PC-3 (cell line): ENCODE measurements around the gene ZNF337. TPM values are rescaled to one million over a fixed set of nuclear protein-coding genes. Genes with fewer than 3 reads are reported as not detected.

ENCODE experiments used
- ATAC-seq: fragments of 200-7000 bp; cut with Tn5 transposase; 2 replicates; pipeline ENCODE4 v1.9.1; 2020; ENCODE audit warnings: mild to moderate bottlenecking, moderate library complexity
- BruUV-seq: library from RNA; stranded (reverse); fragments of 400-500 nt; replicated peaks from 2 replicates; lab custom pipeline; 2021; lab: Mats Ljungman, UMichigan
- CTCF ChIA-PET: fragments of 300-600 bp; sonication (Branson Sonifier 250); formaldehyde crosslinking; loops from one replicate; lab custom pipeline; 2022; ENCODE audit warnings: antibody characterized with exemption; lab: Charles Lee
- POLR2A ChIA-PET: fragments of 300-600 bp; sonication (Branson Sonifier 250); formaldehyde crosslinking; loops from one replicate; lab custom pipeline; 2022; ENCODE audit warnings: antibody characterized with exemption; ENCODE audit not compliant: unreplicated experiment; lab: Charles Lee
- DNase-seq: peaks from one replicate; pipeline ENCODE4 v3.0.0-alpha.2; 2015
- H2AFZ ChIP-seq: fragments of 300-600 bp; sonication (generic); 2 replicates; pipeline ENCODE4 v1.6.0; 2016; ENCODE audit warnings: antibody characterized with exemption, low read length
- H3F3A ChIP-seq: fragments of 300-600 bp; sonication (generic); one replicate; pipeline ENCODE4 v1.6.0; 2017; ENCODE audit warnings: antibody characterized with exemption, low read length, control low read depth, mild to moderate bottlenecking; ENCODE audit not compliant: unreplicated experiment
- H3K27ac ChIP-seq: fragments of 300-600 bp; sonication (generic); 2 replicates; pipeline ENCODE4 v1.5.1; 2016; ENCODE audit warnings: mild to moderate bottlenecking, low read length
- H3K27me3 ChIP-seq: fragments of 300-600 bp; sonication (generic); 2 replicates; pipeline ENCODE4 v1.6.1; 2016; ENCODE audit warnings: low read length, mixed read lengths
- H3K36me3 ChIP-seq: fragments of 300-600 bp; sonication (generic); 2 replicates; pipeline ENCODE4 v1.6.1; 2016; ENCODE audit warnings: low read depth, mixed run types, low read length, mixed read lengths
- H3K4me1 ChIP-seq: fragments of 300-600 bp; sonication (generic); 2 replicates; pipeline ENCODE4 v1.5.1; 2016; ENCODE audit warnings: low read length; ENCODE audit not compliant: insufficient read depth
- H3K4me2 ChIP-seq: fragments of 300-600 bp; sonication (generic); 2 replicates; pipeline ENCODE4 v1.6.0; 2016; ENCODE audit warnings: low read length
- H3K4me3 ChIP-seq: fragments of 300-600 bp; sonication (generic); 2 replicates; pipeline ENCODE4 v1.5.1; 2016; ENCODE audit warnings: mild to moderate bottlenecking, low read length, mixed read lengths
- H3K79me2 ChIP-seq: fragments of 300-600 bp; sonication (generic); 2 replicates; pipeline ENCODE4 v1.6.1; 2017; ENCODE audit warnings: low read length, mixed read lengths
- H3K9ac ChIP-seq: fragments of 300-600 bp; sonication (generic); 2 replicates; pipeline ENCODE4 v1.6.0; 2016; ENCODE audit warnings: mild to moderate bottlenecking, low read length
- H3K9me2 ChIP-seq: fragments of 300-600 bp; sonication (generic); replicated peaks from 2 replicates; pipeline ENCODE4 v1.6.1; 2016; ENCODE audit warnings: mixed run types, low read length, mixed read lengths
- H3K9me3 ChIP-seq: fragments of 300-600 bp; sonication (generic); 2 replicates; pipeline ENCODE4 v1.6.1; 2016; ENCODE audit warnings: low read length, mixed read lengths
- H4K20me1 ChIP-seq: fragments of 300-600 bp; sonication (generic); 2 replicates; pipeline ENCODE4 v1.6.1; 2016; ENCODE audit warnings: low read length, mixed read lengths
- EZH2 ChIP-seq: fragments of 300-600 bp; sonication (generic); IDR thresholded peaks from one replicate; pipeline ENCODE4 v1.6.1; 2017; ENCODE audit warnings: antibody characterized with exemption, mild to moderate bottlenecking, low read length; ENCODE audit not compliant: unreplicated experiment
- EZH2phosphoT487 ChIP-seq: fragments of 300-600 bp; sonication (generic); IDR thresholded peaks from 2 replicates; pipeline ENCODE4 v1.6.1; 2018; ENCODE audit warnings: mild to moderate bottlenecking, antibody characterized with exemption, low read length, borderline replicate concordance
- intact Hi-C: fragments of 100-400 bp; cut with micrococcal nuclease; formaldehyde crosslinking; loops from 2 replicates; pipeline ENCODE4 v1.9.0; 2023
- total RNA-seq: library from RNA; depleted of rRNA; stranded (reverse); fragments of >200 nt; gene quantifications from 2 replicates; pipeline ENCODE4 v1.2.3, GENCODE V29; 2014
- TF ChIP-seq, protein P1 (sequence below): fragments of 300-600 bp; sonication (generic); conservative IDR thresholded peaks from 2 replicates; pipeline ENCODE4 v1.5.1; 2017; ENCODE audit warnings: antibody characterized with exemption, low read depth, mild to moderate bottlenecking, low read length

Gene ZNF337
- total RNA-seq, 1 experiment from 2014 or later: 12.8 TPM

DNA sequence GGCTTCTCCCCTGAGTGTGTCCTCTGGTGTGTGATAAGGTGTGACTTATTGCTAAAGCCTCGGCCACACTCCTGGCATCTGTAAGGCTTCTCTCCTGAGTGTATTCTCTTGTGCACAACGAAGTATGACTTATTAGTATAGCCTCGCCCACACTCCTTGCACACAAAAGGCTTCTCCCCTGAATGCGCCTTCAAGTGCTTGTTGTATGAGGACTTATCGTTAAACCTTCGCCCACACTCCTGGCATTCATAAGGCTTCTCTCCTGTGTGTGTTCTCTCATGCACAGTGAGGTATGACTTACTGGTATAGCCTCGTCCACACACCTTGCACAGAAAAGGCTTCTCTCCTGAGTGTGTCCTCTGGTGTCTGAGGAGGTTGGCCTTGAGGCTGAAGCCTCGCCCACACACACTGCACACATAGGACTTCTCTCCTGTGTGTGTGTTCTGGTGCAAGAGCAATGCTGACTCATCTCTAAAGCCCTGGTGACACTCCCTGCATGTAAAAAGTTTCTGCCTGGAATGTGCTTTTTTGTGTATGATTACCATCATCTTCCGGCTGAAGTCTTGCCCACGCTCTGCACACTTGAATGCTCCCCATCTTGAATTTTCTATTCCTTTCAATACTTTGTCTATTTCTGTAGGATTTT lies 20.4 kb downstream of the ZNF337 start:
- Histone ChIP-seq H4K20me1 (no peaks in the 10 kb centered on the region), H2AFZ (no peak overlapping the region), H3K36me3 (peaks cover 49% of the 10 kb centered on the region), H3K27me3 (no peaks in the 10 kb centered on the region), H3K79me2 (no peaks in the 10 kb centered on the region), H3F3A (no peaks in the 10 kb centered on the region), H3K9ac (no peak overlapping the region), H3K4me3 (no peak overlapping the region), H3K27ac (no peak overlapping the region), H3K4me1 (peaks cover 8% of the 10 kb centered on the region), H3K9me3 (no peaks in the 10 kb centered on the region), H3K9me2 (no peaks in the 10 kb centered on the region), H3K4me2 (0 out of 2 replicates have a peak overlapping the region, but pooled peaks have one; percentile 2)
- intact Hi-C loops: no loop called here
- BruUV-seq: no TSS peak
- DNase-seq: peak; percentile 72
- POLR2A ChIA-PET: no interaction called here
- TF ChIP-seq, protein P1, sequence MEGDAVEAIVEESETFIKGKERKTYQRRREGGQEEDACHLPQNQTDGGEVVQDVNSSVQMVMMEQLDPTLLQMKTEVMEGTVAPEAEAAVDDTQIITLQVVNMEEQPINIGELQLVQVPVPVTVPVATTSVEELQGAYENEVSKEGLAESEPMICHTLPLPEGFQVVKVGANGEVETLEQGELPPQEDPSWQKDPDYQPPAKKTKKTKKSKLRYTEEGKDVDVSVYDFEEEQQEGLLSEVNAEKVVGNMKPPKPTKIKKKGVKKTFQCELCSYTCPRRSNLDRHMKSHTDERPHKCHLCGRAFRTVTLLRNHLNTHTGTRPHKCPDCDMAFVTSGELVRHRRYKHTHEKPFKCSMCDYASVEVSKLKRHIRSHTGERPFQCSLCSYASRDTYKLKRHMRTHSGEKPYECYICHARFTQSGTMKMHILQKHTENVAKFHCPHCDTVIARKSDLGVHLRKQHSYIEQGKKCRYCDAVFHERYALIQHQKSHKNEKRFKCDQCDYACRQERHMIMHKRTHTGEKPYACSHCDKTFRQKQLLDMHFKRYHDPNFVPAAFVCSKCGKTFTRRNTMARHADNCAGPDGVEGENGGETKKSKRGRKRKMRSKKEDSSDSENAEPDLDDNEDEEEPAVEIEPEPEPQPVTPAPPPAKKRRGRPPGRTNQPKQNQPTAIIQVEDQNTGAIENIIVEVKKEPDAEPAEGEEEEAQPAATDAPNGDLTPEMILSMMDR: no peak
- TF ChIP-seq EZH2phosphoT487 (no peak), EZH2 (no peak)
- peak; percentile 99 for ATAC-seq
- CTCF ChIA-PET: no interaction called here

DNA sequence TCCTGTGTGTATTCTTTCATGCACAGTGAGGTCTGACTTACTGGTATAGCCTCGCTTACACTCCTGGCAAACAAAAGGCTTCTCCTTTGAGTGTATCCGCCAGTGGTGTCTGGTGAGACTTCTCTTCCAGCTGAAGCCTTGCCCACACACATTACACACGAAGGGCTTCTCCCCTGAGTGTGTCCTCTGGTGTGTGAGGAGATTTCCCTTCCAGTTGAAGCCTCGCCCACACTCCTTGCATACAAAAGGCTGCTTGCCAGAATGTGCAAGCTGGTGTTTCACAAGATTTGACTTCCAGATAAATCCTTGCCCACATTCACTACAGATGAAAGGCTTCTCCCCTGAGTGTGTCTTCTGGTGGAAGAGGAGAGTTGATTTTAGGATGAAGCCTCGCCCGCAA lies 21.5 kb downstream of the ZNF337 start:
- TF ChIP-seq, protein P1: no peak
- TF ChIP-seq EZH2: no peak
- Histone ChIP-seq H3K9ac (no peak overlapping the region), H3K4me3 (no peak overlapping the region), H3K36me3 (peaks cover 41% of the 10 kb centered on the region), H3K9me3 (no peaks in the 10 kb centered on the region), H2AFZ (no peak overlapping the region), H3K79me2 (no peaks in the 10 kb centered on the region), H3K4me1 (peaks cover 8% of the 10 kb centered on the region), H3K27me3 (no peaks in the 10 kb centered on the region), H4K20me1 (no peaks in the 10 kb centered on the region), H3F3A (no peaks in the 10 kb centered on the region), H3K4me2 (no peak overlapping the region), H3K27ac (no peak overlapping the region), H3K9me2 (no peaks in the 10 kb centered on the region)
- no peak for DNase-seq
- TSS peak; percentile 11 for BruUV-seq
- no peak for ATAC-seq
- ChIA-PET CTCF (no interaction called here), POLR2A (no interaction called here)
- intact Hi-C loops: no loop called here

DNA sequence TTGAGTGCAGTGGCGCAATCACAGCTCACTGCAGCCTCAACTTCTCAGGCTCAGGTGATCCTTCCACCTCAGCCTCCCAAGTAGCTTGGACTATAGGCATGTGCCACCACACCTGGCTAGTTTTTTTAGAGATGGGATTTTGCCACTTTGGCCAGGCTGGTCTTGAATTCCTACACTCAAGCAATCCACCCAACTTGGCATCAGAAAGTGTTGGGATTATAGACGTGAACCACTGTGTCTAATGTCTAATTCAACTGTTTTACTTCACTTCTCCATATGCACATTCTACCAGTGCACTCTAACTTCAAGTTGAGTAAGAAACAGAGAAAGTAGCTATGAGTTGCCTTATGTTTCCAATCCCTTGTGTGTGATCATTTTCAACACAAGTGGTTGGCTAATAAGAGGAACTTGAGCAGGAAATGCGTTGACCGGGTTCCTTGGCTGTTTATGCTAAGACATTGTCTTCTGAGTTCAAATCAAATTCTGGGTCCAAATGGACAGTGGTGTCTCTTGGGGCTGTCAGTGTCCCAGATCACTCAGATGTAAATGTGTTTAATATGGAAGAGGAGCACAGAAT lies 23.9 kb downstream of the ZNF337 start:
- intact Hi-C loops: no loop called here
- TF ChIP-seq, protein P1: no peak
- no peak for TF ChIP-seq EZH2
- TF ChIP-seq EZH2phosphoT487: no peak
- POLR2A ChIA-PET: no interaction called here

More for the DNA sequence above, 23.9 kb downstream of the ZNF337 start:
- H3K4me1 ChIP-seq: peaks cover 8% of the 10 kb centered on the region
- H3F3A ChIP-seq: peaks cover 8% of the 10 kb centered on the region
- H3K27ac ChIP-seq: no peak overlapping the region
- DNase-seq (no peak), ATAC-seq (no peak)
- no peak overlapping the region for H3K4me3 ChIP-seq
- H3K36me3 ChIP-seq: peaks cover 35% of the 10 kb centered on the region
- no peaks in the 10 kb centered on the region for H3K27me3 ChIP-seq
- H3K9ac ChIP-seq: no peak overlapping the region
- H2AFZ ChIP-seq: no peak overlapping the region
- BruUV-seq: no TSS peak
- H3K9me2 ChIP-seq: no peaks in the 10 kb centered on the region
- no peak overlapping the region for H3K4me2 ChIP-seq
- H4K20me1 ChIP-seq: no peaks in the 10 kb centered on the region
- no peaks in the 10 kb centered on the region for H3K79me2 ChIP-seq
- no peaks in the 10 kb centered on the region for H3K9me3 ChIP-seq
- CTCF ChIA-PET: no interaction called here
